NCI-H446 (cell line): ENCODE data around the gene KNSTRN.

Experiments used
- DNase-seq, 2 experiments: peaks; one replicate each; lab custom pipeline; 2025; lab: John Stamatoyannopoulos, UW

The KNSTRN gene

GRCh38 chr15:40345867-40346578 is 36.5 kb upstream of the KNSTRN start:
- DNase-seq = no peak

GRCh38 chr15:40346579-40347558 is 35.7 kb upstream of the KNSTRN start:
- no peak for DNase-seq

GRCh38 chr15:40347559-40348473 is 34.7 kb upstream of the KNSTRN start:
- DNase-seq = no peak

- no peak for DNase-seq
These were observed 34.0 kb upstream of the KNSTRN start for GRCh38 chr15:40348474-40348870.

GRCh38 chr15:40349163-40349562 is 33.4 kb upstream of the KNSTRN start:
- DNase-seq = no peak

- no peak for DNase-seq
These were observed 30.1 kb upstream of the KNSTRN start for GRCh38 chr15:40352281-40352901.

GRCh38 chr15:40353697-40354096 is 28.8 kb upstream of the KNSTRN start:
- DNase-seq = peak in 1 of 2 experiments; percentile 67

GRCh38 chr15:40354408-40355171 is 27.9 kb upstream of the KNSTRN start:
- DNase-seq = peak; percentile 92 to 95

- no peak for DNase-seq
These were observed 26.4 kb upstream of the KNSTRN start for GRCh38 chr15:40355976-40356585.

GRCh38 chr15:40357246-40357645 is 25.3 kb upstream of the KNSTRN start:
- DNase-seq = no peak

- DNase-seq = peak; percentile 60 to 86
These were observed 24.6 kb upstream of the KNSTRN start, which contains the start of gene DISP2 for GRCh38 chr15:40357723-40358470. TSS of gene DISP2 (plus strand) at chr15:40358219. CDS start at chr15:40358322, 103 bp downstream.

- peak in 1 of 2 experiments; percentile 44 for DNase-seq
These were observed 23.8 kb upstream of the KNSTRN start for GRCh38 chr15:40358471-40359353.

GRCh38 chr15:40360015-40360414 is 22.5 kb upstream of the KNSTRN start:
- DNase-seq = no peak

GRCh38 chr15:40361640-40362039 is 20.9 kb upstream of the KNSTRN start:
- peak in 1 of 2 experiments; percentile 26 for DNase-seq

- no peak for DNase-seq
These were observed 18.9 kb upstream of the KNSTRN start for GRCh38 chr15:40363611-40364010.

- no peak for DNase-seq
These were observed 18.3 kb upstream of the KNSTRN start for GRCh38 chr15:40364251-40364650.

GRCh38 chr15:40365016-40365415 is 17.5 kb upstream of the KNSTRN start:
- DNase-seq = peak in 1 of 2 experiments; percentile 26
